H1 (cell line): ENCODE measurements around the gene ITLN1. TPM values are rescaled to one million over a fixed set of nuclear protein-coding genes. Genes with fewer than 3 reads are reported as not detected.

Experiments
- CTCF ChIP-seq, 3 experiments: IDR thresholded peaks; 1 replicate in 2 of 3; 2 replicates in 1 of 3; pipeline versions ENCODE4 v1.5.1 to v1.6.1; 2011; ENCODE audit warnings: low read length in 3 of 3, mild to moderate bottlenecking in 3 of 3, inconsistent platforms in 2 of 3, low read depth in 1 of 3, moderate library complexity in 1 of 3; ENCODE audit not compliant: insufficient read depth in 1 of 3; ENCODE audit errors: control extremely low read depth in 1 of 3
- POU5F1 ChIP-seq: IDR thresholded peaks from 2 replicates; pipeline ENCODE4 v1.6.1; 2011; ENCODE audit warnings: low read depth, mild to moderate bottlenecking, low read length, moderate library complexity
- RXRA ChIP-seq: IDR thresholded peaks from 2 replicates; pipeline ENCODE4 v1.6.1; 2011; ENCODE audit warnings: low read depth, mild to moderate bottlenecking, low read length, moderate library complexity; ENCODE audit not compliant: insufficient read depth
- SIN3A ChIP-seq, 2 experiments: IDR thresholded peaks in 1 of 2; conservative IDR thresholded peaks in 1 of 2; 2 replicates each; pipeline ENCODE4 v1.6.1; 2011 to 2012; ENCODE audit warnings: low read length in 2 of 2, improper control_type of control experiment in 1 of 2, low read depth in 1 of 2, mild to moderate bottlenecking in 1 of 2
- TAF7 ChIP-seq: optimal IDR thresholded peaks from 2 replicates; pipeline ENCODE3; 2011; ENCODE audit warnings: low read depth, mild to moderate bottlenecking, inconsistent platforms, low read length, moderate library complexity, borderline replicate concordance
- YY1 ChIP-seq: IDR thresholded peaks from 2 replicates; pipeline ENCODE4 v1.6.1; 2011; ENCODE audit warnings: low read depth, mild to moderate bottlenecking, low read length
- polyA plus RNA-seq, 7 experiments: library from polyadenylated mRNA; depleted of rRNA in 3 of 7; stranded (reverse) in 5 of 7; unstranded in 2 of 7; fragments of >200 nt in 5 of 7; fragments of 200-250 nt in 2 of 7; gene quantifications; 1 replicate in 5 of 7; 2 replicates in 1 of 7; 4 replicates in 1 of 7; pipeline versions ENCODE4 v1.2.1 to v1.2.3, GENCODE V29; 2011 to 2013; ENCODE audit warnings: missing spikeins in 2 of 7, mixed read lengths in 2 of 7
- total RNA-seq: library from RNA; stranded (reverse); fragmentation: NEBNext Ultra II Directional; extraction: Animal tissue kit (Norgen Biotek cat#: 25700); gene quantifications from 2 replicates; pipeline ENCODE4 v1.2.1, GENCODE V29; 2021

ITLN1 gene
- total and polyA plus RNA-seq, 2 of the 8 experiments (the other 6 are each of a cell fraction or from before 2014, with no cell fraction given) = not detected

GRCh38 chr1:160837558-160838205, 47.3 kb downstream of the ITLN1 start (continued):
- no peak for TF ChIP-seq SIN3A (conservative IDR thresholded peaks at IDR 0.05 in 1 of 2, IDR thresholded peaks at IDR 0.05 in 1 of 2; ENCODE audit: low read depth in 1 of 2, low read length in 2 of 2)
- TF ChIP-seq RXRA = no peak
- TF ChIP-seq YY1 = no peak
- no peak for TF ChIP-seq POU5F1
- no peak for TF ChIP-seq CTCF (IDR thresholded peaks at IDR 0.05; ENCODE audit: control extremely low read depth in 1 of 3, insufficient read depth in 1 of 3, low read depth in 1 of 3, low read length in 3 of 3)
- TF ChIP-seq TAF7 = no peak
